ENCODE data around the gene VAC14.
"Not testable (repeated sequence)": the region's sequence is repeated elsewhere in the genome, so short reads cannot be mapped to it uniquely, and the experiment has no call there.

The VAC14 gene

DNA sequence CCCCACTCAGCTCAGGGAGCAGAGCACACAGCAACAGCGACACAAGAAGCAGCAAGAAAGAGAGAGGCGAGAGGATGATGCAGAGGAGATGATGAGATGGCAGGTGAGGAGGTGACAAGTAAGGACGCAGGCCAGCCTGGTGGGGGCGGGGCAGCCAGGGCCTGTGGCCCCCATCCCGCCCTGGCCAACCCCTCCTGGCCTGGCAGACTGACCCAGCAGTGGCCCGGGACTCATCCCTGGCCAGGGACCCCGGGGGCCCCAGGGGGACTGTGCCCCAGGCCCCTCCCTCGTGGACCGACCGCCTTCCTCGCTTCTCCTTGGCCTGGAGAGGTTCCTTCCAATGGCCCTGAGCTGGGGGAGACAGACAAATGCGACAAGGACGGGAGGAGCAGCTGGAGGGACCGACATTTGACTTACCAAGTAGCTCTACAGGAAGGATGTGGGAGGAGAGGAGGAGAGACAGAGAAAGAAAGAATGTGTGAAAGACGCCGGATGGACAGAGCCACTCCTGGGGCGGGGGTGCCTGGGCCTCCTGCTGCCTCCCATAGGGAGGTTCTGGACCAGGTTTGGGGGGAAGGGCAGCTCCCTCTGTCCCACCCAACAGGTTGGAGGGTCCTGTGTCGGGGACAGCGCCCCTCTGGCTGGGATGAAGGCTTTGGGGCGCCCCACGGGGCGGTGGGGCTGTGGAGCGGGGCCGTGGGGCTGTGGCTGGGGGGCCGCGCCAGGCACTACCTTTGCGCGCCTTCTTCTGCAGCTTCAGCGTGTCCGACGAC is 121.9 kb downstream of the VAC14 start:
- no peak for TF ChIP-seq POLR2A (IDR thresholded peaks at IDR 0.05; ENCODE audit: low read depth, low read length)
- no peak for TF ChIP-seq TAF1 (IDR thresholded peaks at IDR 0.05; ENCODE audit: borderline replicate concordance, low read depth, low read length)
- TF ChIP-seq POLR2AphosphoS5 (IDR thresholded peaks at IDR 0.05; ENCODE audit: low read depth, low read length): no peak
- no peak for FAIRE-seq
- no peak for DNase-seq (ENCODE audit: insufficient read length)

DNA sequence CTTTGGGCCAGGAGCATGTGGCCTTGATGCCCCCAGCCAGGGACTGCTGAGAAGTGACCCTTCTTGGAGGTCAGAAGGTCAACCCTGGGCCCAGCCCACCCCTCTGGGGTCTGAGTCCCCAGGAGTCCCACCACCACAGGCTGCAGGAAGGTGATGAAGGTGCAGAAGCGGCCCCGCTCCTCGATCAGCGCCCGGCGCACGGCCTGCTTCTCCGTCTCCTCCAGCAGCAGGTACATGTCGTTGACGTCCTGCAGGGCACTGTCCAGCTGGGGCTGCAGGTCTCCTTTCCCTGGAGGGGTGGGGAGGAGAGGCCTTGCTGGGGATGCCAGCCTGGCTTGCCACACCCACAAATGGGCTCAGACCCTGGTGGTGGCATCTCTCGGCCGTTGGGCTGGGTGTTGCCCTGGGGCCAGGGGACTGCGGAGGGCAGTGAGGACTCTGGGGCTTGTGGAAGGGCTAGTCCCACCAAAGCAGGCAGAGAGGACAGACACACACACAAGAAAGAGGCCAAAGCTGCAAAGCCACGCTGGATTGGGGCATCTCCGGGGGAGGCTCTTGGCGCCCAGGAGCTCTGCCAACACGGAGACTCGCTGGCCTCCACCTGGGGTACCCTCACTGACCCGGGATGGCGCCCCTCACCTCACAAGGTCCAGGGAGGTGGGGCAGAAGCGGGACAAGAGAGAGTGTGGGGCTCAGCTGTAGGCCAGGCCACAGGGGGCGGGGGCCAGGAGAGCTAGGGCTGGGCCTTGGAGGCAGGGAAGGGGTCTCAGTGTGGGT is 122.6 kb downstream of the VAC14 start:
- TF ChIP-seq POLR2AphosphoS5 (IDR thresholded peaks at IDR 0.05; ENCODE audit: low read depth, low read length): no peak
- no peak for TF ChIP-seq POLR2A (IDR thresholded peaks at IDR 0.05; ENCODE audit: low read depth, low read length)
- TF ChIP-seq TAF1 (IDR thresholded peaks at IDR 0.05; ENCODE audit: borderline replicate concordance, low read depth, low read length): no peak
- no peak for DNase-seq (ENCODE audit: insufficient read length)
- no peak for FAIRE-seq

DNA sequence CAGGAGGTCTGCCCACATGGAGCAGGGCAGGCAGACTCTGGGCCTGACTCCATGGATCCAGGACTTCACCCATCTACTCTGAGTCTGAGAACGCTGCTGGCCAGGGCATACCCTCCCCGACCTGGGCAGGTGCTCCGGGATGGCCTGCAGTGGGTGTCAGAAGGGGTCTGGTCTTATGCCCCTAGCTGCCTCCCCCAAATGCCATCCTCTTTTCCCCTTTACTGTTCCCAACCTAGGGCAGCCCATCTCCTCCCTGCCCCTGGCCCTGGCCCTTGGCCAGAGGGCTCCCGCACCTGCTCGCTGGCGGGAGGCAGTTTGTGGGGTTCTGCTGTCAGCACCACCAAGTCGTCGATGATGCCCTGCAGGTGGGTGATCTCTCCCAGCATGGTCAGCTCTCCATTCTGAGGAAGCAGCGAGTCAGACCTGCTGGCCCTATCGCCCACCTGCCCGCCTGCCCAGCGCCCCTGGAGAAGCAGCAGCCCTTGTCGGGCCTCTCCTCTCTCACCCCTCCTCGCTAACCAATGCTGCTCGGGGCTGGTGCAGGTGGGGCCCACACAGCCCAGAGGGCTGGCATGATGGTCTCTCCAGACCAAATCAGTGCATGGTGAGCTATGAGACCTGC is 123.3 kb downstream of the VAC14 start:
- FAIRE-seq: no peak
- TF ChIP-seq TAF1 (IDR thresholded peaks at IDR 0.05; ENCODE audit: borderline replicate concordance, low read depth, low read length) (no peak), POLR2AphosphoS5 (IDR thresholded peaks at IDR 0.05; ENCODE audit: low read depth, low read length) (no peak), POLR2A (IDR thresholded peaks at IDR 0.05; ENCODE audit: low read depth, low read length) (no peak)
- no peak for DNase-seq (ENCODE audit: insufficient read length)

DNA sequence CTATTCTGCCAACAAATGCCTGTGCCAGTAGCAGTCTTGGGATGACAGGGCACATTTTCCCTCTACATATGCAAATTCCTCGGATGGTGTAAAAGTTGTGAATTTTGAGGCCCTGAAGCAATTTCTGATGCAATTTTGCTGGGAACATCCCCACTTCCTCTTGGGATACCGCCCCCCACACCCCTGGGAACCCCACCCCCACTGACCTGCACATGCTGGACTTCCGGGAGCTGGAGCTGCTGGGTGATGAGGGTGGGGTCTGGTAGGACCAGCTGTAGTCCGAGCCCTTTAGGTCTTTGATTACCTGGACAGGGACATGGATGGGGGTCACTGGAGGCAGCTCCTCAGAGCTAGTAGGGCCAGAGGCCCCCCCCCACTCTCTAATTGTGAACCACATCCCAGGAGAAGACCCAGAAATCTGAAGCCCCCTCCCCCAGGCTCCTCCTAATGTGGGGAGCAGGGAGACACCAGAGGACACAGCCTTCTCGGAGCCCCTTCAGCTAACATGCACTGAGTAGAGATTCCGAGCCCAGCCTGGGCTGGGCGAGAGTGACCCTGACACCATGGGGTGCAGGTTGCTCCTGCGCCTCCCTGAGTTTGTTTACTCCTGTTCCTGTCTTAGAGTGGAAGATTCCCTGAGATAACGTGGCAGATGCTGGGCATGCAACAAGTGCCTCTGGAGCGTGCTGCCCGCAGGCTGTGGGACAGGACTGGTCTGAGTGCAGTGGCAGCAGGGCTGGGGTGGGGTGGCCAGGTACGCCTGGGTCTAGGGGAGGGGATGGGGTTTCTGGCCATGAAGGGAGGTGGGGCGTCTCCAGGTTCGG is 124.1 kb downstream of the VAC14 start:
- TF ChIP-seq POLR2A (IDR thresholded peaks at IDR 0.05; ENCODE audit: low read depth, low read length): no peak
- no peak for TF ChIP-seq TAF1 (IDR thresholded peaks at IDR 0.05; ENCODE audit: borderline replicate concordance, low read depth, low read length)
- no peak for TF ChIP-seq POLR2AphosphoS5 (IDR thresholded peaks at IDR 0.05; ENCODE audit: low read depth, low read length)
- FAIRE-seq (no peak), DNase-seq (ENCODE audit: insufficient read length) (no peak)

DNA sequence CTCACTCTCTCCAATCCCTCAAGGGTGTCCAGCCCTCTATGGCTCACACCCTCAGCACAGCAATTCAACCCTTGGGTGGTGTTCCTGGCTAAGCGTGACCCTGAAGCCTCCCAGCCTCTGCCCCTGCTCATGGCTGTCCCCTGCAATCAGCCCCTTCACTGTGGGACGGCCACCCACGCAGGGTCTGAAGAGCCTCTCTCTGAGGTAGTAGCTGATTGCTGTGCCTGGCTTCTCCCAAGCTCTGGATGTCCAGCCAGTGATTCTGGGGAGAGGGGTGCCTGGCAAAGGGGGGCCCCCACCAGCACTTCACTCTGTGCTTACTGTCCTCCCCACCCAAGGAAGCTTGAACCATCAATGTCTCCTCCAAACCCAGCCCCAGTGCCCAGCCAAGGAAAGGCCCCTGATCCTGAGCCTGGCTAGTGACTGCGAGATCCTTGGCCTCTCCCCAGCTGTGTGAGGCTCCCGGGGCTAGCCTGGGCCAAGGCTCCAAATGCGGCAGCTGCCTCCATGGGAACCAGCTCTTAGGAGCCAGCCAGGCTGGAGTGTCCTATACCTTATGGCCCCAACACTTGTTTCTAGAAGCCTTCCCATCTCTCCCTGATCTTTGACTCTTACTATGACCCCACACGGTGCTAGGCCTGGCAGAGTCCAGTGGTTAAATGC is 125.0 kb downstream of the VAC14 start:
- DNase-seq (ENCODE audit: insufficient read length) (no peak), FAIRE-seq (no peak)

DNA sequence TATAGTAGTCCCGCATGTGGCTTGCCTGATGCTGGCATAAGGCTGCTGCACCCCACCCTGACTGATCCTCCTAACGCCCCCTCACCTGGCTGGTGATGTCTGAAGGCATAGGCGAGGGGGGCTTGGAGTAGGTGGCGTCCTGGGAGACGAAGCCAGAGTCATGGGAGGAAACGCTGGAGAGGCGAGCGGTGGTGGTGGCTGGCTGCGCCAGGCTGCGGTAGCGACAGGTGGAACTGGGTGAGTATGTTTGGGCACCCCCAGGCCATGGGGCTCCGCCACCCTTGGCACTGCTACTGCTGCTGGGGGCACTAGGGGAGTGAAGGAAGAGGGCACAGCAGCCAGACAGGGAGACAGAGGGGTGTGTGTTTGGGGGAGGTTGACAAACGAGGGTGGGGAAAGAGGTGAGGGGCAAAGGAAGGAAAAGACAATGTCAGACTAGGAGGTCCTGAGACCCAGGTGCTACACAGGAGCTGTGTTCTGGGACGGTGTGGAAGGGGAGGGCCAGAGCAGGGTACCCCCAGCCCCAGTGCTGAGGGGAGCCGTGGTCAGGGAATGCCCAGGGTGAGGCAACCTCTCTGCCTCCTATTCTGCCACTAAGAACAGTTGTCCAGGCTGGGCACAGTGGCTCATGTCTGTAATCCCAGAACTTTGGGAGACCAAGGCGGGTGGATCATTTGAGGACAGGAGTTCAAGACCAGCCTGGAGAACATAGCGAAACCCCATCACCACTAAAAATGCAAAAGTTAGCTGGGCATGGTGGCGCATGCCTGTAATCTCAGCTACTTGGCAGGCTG is 126.5 kb downstream of the VAC14 start:
- TF ChIP-seq POLR2A (IDR thresholded peaks at IDR 0.05; ENCODE audit: low read depth, low read length) (no peak), POLR2AphosphoS5 (IDR thresholded peaks at IDR 0.05; ENCODE audit: low read depth, low read length) (no peak), TAF1 (IDR thresholded peaks at IDR 0.05; ENCODE audit: borderline replicate concordance, low read depth, low read length) (no peak)
- FAIRE-seq (no peak), DNase-seq (ENCODE audit: insufficient read length) (no peak)

More for the DNA sequence above, 125.0 kb downstream of the VAC14 start:
- TF ChIP-seq TAF1 (IDR thresholded peaks at IDR 0.05; ENCODE audit: borderline replicate concordance, low read depth, low read length) (no peak), POLR2AphosphoS5 (IDR thresholded peaks at IDR 0.05; ENCODE audit: low read depth, low read length) (no peak), POLR2A (IDR thresholded peaks at IDR 0.05; ENCODE audit: low read depth, low read length) (no peak)

DNA sequence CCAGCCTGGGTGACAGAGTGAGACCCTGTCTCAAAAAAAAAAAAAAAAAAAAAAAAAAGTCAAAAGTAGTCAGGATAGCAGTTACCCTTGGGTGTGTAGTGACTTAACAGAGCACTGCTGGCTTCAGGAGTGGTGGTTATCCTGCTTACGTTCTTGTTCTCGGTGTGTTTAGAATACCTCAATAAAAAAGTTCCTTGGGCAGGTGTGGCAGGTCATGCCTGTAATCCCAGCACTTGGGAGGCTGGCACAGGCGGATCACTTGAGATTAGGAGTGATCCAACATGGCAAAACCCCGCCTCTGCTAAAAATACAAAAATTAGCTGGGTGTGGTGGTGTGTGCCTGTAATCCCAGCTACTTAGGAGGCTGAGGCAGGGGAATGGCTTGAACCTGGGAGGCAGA is 130.0 kb downstream of the VAC14 start:
- not testable (repeated sequence) for FAIRE-seq

DNA sequence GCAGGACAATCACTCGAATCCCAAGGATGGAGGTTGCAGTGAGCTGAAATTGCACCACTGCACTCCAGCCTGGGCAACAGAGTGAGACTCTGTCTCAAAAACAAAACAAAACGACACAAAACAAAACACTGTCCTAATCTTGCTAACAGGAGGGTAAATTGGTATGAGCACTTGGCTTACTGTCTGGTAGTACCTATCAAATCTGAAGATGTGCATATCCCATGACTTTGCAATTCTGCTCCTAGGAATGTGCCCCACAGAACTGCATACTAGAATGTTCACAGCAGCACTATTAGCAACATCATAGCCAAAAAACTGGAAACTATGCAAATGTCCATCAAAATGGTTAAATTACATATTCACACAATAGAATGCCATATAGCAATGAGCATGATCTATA is 130.8 kb downstream of the VAC14 start:
- TF ChIP-seq POLR2AphosphoS5 (IDR thresholded peaks at IDR 0.05; ENCODE audit: low read depth, low read length): no peak
- no peak for TF ChIP-seq POLR2A (IDR thresholded peaks at IDR 0.05; ENCODE audit: low read depth, low read length)
- no peak for TF ChIP-seq TAF1 (IDR thresholded peaks at IDR 0.05; ENCODE audit: borderline replicate concordance, low read depth, low read length)
- no peak for FAIRE-seq
- no peak for DNase-seq (ENCODE audit: insufficient read length)

More for the DNA sequence above, 130.0 kb downstream of the VAC14 start:
- DNase-seq (ENCODE audit: insufficient read length): not testable (repeated sequence)

DNA sequence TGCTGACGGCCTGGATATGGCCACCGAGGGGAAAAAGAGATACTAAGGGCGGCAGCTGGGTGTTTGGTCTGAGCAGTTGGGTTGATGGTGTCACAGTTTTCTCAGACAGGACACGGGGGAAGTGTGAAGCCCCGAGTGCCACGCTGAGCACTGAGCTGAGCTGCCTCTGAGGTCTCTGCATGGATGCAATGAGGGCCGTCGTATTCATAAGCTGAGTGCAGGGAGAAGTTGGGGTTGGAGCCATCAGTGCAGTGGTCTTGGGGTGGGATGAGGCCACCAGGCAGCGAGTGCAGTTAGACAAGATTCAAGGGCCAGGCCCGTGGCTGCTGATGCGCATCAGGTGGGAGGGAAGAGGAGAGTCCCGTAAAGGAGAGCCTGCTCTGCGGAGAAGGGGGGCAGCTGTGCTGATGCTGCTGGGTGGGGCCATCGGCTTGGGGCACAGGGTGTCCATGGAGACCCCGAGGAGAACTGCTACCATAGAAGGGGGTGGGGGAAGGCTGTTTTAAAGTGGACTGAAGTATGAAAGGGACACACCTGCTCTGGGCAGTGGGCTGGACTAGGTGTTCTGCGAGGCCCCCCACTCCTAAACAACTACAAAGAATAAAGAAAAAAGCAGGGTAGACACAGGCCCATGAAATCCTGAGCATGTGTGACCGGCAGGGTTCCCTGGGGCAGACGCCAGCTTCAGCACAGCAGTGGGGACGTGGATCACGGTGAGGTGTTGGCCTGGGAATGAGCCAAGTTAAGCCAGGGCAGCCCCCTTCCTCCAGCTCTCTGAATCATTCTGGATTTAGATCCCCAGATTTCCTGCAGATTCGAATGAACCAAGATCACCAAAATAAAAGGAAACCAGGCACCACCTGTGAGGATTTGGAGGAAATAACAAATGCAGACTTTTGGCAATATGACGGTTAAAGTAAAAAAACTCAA is 134.9 kb downstream of the VAC14 start:
- DNase-seq (ENCODE audit: insufficient read length) (no peak), FAIRE-seq (no peak)
- no peak for TF ChIP-seq POLR2AphosphoS5 (IDR thresholded peaks at IDR 0.05; ENCODE audit: low read depth, low read length)
- TF ChIP-seq TAF1 (IDR thresholded peaks at IDR 0.05; ENCODE audit: borderline replicate concordance, low read depth, low read length): no peak
- no peak for TF ChIP-seq POLR2A (IDR thresholded peaks at IDR 0.05; ENCODE audit: low read depth, low read length)
